Gastrocnemius medialis (tissue), 4 donors: Measurements from ENCODE around the gene NPHS2.

ENCODE experiments used
- POLR2A ChIP-seq, 2 donors: fragments of 450-650 bp; IDR thresholded peaks; one replicate each; pipeline ENCODE4 v1.6.1; 2017; ENCODE audit warnings: antibody characterized with exemption in 2 of 2, mild to moderate bottlenecking in 2 of 2, moderate library complexity in 2 of 2
- TF ChIP-seq, protein P1 (sequence below), 5 experiments: fragments of 450-650 bp in 3 of 5; fragments of 200-600 bp in 2 of 5; sonication (generic) in 2 of 5; IDR thresholded peaks in 4 of 5; conservative IDR thresholded peaks in 1 of 5; 1 replicate in 4 of 5; 2 replicates in 1 of 5; pipeline ENCODE4 v1.5.1; 2016 to 2019; ENCODE audit warnings: antibody characterized with exemption in 5 of 5, mild to moderate bottlenecking in 3 of 5, moderate library complexity in 3 of 5

GRCh38 chr1:179510038-179510437 is 65.7 kb downstream of the NPHS2 start:
- TF ChIP-seq, protein P1, sequence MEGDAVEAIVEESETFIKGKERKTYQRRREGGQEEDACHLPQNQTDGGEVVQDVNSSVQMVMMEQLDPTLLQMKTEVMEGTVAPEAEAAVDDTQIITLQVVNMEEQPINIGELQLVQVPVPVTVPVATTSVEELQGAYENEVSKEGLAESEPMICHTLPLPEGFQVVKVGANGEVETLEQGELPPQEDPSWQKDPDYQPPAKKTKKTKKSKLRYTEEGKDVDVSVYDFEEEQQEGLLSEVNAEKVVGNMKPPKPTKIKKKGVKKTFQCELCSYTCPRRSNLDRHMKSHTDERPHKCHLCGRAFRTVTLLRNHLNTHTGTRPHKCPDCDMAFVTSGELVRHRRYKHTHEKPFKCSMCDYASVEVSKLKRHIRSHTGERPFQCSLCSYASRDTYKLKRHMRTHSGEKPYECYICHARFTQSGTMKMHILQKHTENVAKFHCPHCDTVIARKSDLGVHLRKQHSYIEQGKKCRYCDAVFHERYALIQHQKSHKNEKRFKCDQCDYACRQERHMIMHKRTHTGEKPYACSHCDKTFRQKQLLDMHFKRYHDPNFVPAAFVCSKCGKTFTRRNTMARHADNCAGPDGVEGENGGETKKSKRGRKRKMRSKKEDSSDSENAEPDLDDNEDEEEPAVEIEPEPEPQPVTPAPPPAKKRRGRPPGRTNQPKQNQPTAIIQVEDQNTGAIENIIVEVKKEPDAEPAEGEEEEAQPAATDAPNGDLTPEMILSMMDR (IDR thresholded peaks at IDR 0.05 in 4 of 5, conservative IDR thresholded peaks at IDR 0.05 in 1 of 5) = no peak
- no peak for TF ChIP-seq POLR2A (IDR thresholded peaks at IDR 0.05)
